NCI-H510A (cell line): ENCODE measurements around the gene PDCD10.
A peak's percentile ranks its signal among the peaks of the same experiment; 100 is the strongest.

Source experiments
- DNase-seq: peaks from one replicate; lab custom pipeline; 2025; lab: John Stamatoyannopoulos, UW

The PDCD10 gene

DNA sequence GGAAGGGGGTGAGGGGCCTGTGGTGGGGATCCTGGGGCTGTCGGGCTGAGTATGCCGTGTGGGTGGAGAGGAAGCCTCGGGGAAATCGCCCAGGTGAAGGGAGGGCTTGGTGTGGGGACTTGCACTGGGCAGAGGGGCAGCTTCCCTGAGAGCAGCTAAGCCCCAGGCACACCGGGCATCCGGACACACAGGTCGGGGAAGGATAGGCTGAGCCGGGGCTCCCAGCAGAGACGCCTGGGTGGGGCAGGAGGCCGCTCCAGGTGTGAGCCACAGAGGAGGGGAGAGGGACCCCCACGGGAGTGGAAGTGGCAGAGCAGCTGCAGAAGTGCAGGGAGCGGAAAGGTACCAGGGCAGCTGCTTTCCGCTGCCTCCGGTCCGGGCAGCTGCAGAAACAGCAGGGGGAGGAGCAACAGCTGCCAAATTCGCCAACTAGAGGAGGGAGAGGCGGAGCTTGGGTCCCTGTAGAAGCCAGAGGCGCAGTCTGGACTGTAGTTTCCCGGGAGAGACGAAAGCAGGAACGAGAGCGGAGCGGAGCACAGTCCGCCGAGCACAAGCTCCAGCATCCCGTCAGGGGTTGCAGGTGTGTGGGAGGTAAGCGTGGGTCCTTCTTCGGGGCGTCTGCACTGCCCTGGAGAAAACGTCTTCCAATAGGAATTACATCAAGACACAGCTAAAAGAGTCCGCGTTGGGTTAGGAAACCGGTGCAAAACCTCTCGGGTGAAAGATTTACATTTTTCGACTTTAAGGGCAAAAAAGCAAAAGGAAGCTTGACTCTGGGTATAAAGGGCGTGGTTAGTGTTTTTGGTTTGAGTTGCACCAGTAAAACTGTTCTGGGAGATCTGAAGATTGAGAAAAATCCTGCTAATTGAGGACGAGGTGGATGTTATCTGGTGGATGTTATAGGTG is 794 bp upstream of the PDCD10 start, which contains the start of gene SERPINI1:
TSS of gene SERPINI1 (plus strand) at position 489 of the 906 bp plus-strand sequence. CDS start 53,408 bp downstream, outside the sequence.
- DNase-seq: peak; percentile 85

- DNase-seq: no peak
These were observed 663 bp downstream of the PDCD10 start for GRCh38 chr3:167733961-167734497.

- DNase-seq: no peak
These were observed 2.2 kb downstream of the PDCD10 start for GRCh38 chr3:167732313-167733065.

GRCh38 chr3:167731393-167731792 is 3.3 kb downstream of the PDCD10 start:
- DNase-seq: no peak

- no peak for DNase-seq
These were observed 5.1 kb downstream of the PDCD10 start for GRCh38 chr3:167729591-167729990.

GRCh38 chr3:167728632-167729323 is 5.9 kb downstream of the PDCD10 start:
- no peak for DNase-seq

GRCh38 chr3:167728176-167728575 is 6.5 kb downstream of the PDCD10 start:
- DNase-seq: no peak

DNA sequence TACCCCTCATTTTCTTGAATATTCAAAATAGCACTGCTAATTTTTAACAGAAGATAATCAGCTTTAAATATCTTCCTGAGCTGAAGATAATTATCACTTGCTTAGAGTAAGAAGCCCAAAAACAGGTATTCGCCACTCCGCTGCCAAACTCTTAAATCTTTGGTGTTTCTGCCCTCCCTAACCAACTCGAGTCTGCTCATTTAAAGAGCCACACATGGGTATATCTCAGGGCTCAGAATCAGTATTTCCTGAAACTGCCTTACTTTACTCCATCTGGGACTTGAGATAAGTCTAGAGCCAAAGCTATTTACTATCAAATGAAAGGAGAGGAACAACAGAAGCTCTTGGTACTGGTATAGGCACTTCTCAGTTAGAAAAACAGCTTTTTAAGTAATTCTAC is 10.8 kb downstream of the PDCD10 start:
- DNase-seq: no peak

GRCh38 chr3:167723025-167723512 is 11.6 kb downstream of the PDCD10 start:
- DNase-seq: no peak

DNA sequence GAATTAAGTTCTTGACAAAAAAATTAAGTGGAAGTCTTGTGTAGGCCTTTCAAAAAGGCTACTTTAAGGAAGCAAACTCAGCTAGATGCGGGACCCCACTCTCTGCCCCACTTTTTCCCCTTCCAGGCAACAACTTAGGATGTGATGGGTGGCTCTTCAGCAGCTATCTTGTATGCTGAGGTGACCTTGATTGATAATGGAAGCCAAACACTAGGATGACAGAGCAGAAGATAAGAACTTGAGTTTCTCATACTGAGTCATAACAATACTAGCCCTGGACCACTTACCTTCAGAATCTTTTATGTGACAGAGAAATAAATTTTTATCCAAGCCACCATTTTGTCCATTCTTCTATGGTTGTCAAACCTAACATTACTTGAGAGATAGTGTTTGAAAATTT is 16.1 kb downstream of the PDCD10 start:
- no peak for DNase-seq

DNA sequence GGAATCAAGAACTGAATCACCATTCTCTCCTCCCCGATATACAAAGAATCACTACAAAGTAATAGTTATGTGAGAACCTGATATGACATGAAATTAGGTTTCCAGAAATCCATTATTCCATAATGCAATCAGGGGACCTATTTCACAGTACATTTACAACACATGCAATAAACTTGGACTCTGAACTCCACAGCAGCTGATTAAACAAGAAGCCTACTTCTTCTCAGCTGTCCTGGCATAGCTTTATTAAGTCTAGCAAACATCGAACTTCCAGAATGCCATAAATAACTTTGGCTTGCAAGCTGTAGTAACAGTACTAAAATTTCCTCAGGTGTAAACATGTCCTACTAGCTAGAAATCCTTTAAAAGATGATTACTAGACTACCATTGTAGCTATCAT is 17.8 kb downstream of the PDCD10 start:
- peak; percentile 42 for DNase-seq

DNA sequence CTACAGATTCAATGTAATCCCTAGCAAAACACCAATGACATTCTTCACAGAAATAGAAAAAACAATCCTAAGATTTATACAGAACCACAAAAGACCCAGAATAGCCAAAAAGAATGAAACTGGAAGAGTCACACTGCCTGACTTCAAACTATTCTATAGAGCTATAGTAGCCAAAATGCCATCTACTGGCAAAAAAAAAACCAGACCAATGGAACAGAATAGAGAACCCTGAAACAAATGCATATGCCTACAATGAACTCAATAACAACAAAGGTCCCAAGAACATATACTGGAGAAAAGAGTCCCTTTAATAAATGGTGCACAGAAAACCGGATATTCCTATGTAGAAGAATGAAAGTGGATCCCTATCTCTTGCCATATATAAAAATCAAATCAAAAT is 19.8 kb downstream of the PDCD10 start:
- no peak for DNase-seq

GRCh38 chr3:167712445-167712844 is 22.2 kb downstream of the PDCD10 start:
- no peak for DNase-seq

- DNase-seq: no peak
These were observed 23.3 kb downstream of the PDCD10 start for GRCh38 chr3:167711439-167711838.

GRCh38 chr3:167710552-167710951 is 24.1 kb downstream of the PDCD10 start:
- DNase-seq: no peak

- no peak for DNase-seq
These were observed 25.0 kb downstream of the PDCD10 start for GRCh38 chr3:167709690-167710089.

DNA sequence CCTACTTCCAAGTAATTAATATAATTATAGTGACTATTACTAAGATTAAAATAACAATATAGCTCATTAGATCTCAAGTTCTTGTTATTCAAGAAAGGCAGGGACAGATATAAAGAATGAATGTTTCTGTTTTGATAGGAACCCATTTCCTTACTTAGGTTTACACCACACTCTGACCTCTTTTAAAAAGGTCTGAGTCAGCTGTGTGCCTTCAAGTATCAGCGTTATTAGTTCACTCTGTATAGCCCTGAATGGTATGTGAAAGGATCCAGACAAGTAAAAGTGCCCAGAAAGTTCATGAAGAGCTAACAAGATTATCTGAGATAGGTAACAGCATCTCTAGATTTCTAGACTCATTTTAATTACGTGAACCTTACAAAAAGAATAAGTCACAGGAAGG is 28.9 kb downstream of the PDCD10 start:
- DNase-seq: no peak

- DNase-seq: no peak
These were observed 33.8 kb downstream of the PDCD10 start for GRCh38 chr3:167700926-167701325.

- DNase-seq: no peak
These were observed 34.6 kb downstream of the PDCD10 start for GRCh38 chr3:167700046-167700445.

- no peak for DNase-seq
These were observed 40.6 kb downstream of the PDCD10 start for GRCh38 chr3:167694121-167694520.

DNA sequence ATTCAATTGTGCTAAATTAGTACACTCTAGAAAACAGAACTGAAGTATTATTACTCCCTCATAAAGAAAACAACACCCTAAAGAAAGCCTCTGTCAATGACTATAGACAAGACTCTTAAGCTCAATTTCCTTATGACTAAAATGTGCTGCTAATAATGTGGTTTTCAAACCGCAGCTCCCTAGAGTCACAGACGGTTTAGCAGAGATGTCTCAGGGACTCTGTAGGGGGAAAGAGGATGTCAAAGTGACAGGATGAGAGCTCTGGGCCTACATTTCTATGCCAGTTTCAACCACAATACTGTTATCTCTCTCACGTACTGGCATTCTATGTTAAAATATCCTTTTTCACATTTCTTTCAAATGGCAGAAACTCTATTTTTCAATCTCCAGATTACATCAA is 43.3 kb downstream of the PDCD10 start:
- DNase-seq: no peak

- DNase-seq: peak; percentile 4
These were observed 50.2 kb downstream of the PDCD10 start for GRCh38 chr3:167684388-167684993.
